Measurements from ENCODE around the gene SUPV3L1.

Gene SUPV3L1

GRCh38 chr10:69186524-69186923, 6.5 kb downstream of the SUPV3L1 start:
- TF ChIP-seq, protein P1, sequence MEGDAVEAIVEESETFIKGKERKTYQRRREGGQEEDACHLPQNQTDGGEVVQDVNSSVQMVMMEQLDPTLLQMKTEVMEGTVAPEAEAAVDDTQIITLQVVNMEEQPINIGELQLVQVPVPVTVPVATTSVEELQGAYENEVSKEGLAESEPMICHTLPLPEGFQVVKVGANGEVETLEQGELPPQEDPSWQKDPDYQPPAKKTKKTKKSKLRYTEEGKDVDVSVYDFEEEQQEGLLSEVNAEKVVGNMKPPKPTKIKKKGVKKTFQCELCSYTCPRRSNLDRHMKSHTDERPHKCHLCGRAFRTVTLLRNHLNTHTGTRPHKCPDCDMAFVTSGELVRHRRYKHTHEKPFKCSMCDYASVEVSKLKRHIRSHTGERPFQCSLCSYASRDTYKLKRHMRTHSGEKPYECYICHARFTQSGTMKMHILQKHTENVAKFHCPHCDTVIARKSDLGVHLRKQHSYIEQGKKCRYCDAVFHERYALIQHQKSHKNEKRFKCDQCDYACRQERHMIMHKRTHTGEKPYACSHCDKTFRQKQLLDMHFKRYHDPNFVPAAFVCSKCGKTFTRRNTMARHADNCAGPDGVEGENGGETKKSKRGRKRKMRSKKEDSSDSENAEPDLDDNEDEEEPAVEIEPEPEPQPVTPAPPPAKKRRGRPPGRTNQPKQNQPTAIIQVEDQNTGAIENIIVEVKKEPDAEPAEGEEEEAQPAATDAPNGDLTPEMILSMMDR (conservative IDR thresholded peaks at IDR 0.05; ENCODE audit: control insufficient read depth, insufficient read depth, low read depth, low read length) = no peak
- DNase-seq (ENCODE audit: low read depth) = no peak
- no peak overlapping the region for H3K4me3 ChIP-seq (ENCODE audit: control insufficient read depth, low read depth, low read length)

- H3K4me3 ChIP-seq (ENCODE audit: control insufficient read depth, low read depth, low read length) = no peak overlapping the region
- peak; percentile 29 for DNase-seq (ENCODE audit: low read depth)
- TF ChIP-seq, protein P1 (conservative IDR thresholded peaks at IDR 0.05; ENCODE audit: control insufficient read depth, insufficient read depth, low read depth, low read length) = no peak
These were observed 21.0 kb downstream of the SUPV3L1 start for GRCh38 chr10:69201045-69201444.

GRCh38 chr10:69202332-69202731, 22.3 kb downstream of the SUPV3L1 start:
- TF ChIP-seq, protein P1 (conservative IDR thresholded peaks at IDR 0.05; ENCODE audit: control insufficient read depth, insufficient read depth, low read depth, low read length) = no peak
- DNase-seq (ENCODE audit: low read depth) = peak; percentile 30
- H3K4me3 ChIP-seq (ENCODE audit: control insufficient read depth, low read depth, low read length) = no peak overlapping the region

DNA sequence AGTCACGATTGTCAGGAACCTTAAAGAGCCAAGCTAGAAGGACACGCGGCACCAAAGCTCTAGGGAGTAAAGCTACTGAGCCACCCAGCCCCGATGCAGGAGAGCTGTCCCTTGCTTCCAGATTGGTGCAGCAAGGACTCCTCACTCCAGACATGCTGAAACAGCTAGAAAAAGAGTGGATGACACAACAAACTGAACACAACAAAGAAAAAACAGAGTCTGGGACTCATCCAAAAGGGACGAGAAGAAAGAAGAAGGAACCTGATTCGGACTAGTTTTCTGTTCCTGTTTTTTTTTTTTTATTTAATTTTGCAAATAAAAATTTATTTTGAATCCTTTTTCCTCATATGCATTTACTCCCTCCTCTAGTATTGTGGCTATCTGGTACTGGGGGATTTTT, 28.7 kb downstream of the SUPV3L1 start:
- DNase-seq (ENCODE audit: low read depth) = no peak
- TF ChIP-seq, protein P1 (conservative IDR thresholded peaks at IDR 0.05; ENCODE audit: control insufficient read depth, insufficient read depth, low read depth, low read length) = no peak
- no peak overlapping the region for H3K4me3 ChIP-seq (ENCODE audit: control insufficient read depth, low read depth, low read length)

- H3K4me3 ChIP-seq (ENCODE audit: control insufficient read depth, low read depth, low read length) = no peak overlapping the region
- no peak for DNase-seq (ENCODE audit: low read depth)
- TF ChIP-seq, protein P1 (conservative IDR thresholded peaks at IDR 0.05; ENCODE audit: control insufficient read depth, insufficient read depth, low read depth, low read length) = no peak
These were observed 29.9 kb downstream of the SUPV3L1 start for GRCh38 chr10:69209787-69210484.

GRCh38 chr10:69211104-69211503, 31.1 kb downstream of the SUPV3L1 start:
- TF ChIP-seq, protein P1 (conservative IDR thresholded peaks at IDR 0.05; ENCODE audit: control insufficient read depth, insufficient read depth, low read depth, low read length) = no peak
- no peak for DNase-seq (ENCODE audit: low read depth)
- H3K4me3 ChIP-seq (ENCODE audit: control insufficient read depth, low read depth, low read length) = no peak overlapping the region

All from fibroblast of mammary gland (primary cell).